ENCODE results near the gene PCNX2. TPM values are rescaled to one million over a fixed set of nuclear protein-coding genes. Genes with fewer than 3 reads are reported as not detected.

PCNX2 gene
- total RNA-seq, 1 donor from 2014 or later: 29.5 TPM

GRCh38 chr1:233097959-233098580 lies 197.5 kb downstream of the PCNX2 start:
- H3K27me3 ChIP-seq (ENCODE audit: control insufficient read depth, insufficient read depth, low read length): no peaks in the 10 kb centered on the region
- H3K4me3 ChIP-seq (ENCODE audit: low read depth, low read length): no peak overlapping the region
- TF ChIP-seq, protein P1, sequence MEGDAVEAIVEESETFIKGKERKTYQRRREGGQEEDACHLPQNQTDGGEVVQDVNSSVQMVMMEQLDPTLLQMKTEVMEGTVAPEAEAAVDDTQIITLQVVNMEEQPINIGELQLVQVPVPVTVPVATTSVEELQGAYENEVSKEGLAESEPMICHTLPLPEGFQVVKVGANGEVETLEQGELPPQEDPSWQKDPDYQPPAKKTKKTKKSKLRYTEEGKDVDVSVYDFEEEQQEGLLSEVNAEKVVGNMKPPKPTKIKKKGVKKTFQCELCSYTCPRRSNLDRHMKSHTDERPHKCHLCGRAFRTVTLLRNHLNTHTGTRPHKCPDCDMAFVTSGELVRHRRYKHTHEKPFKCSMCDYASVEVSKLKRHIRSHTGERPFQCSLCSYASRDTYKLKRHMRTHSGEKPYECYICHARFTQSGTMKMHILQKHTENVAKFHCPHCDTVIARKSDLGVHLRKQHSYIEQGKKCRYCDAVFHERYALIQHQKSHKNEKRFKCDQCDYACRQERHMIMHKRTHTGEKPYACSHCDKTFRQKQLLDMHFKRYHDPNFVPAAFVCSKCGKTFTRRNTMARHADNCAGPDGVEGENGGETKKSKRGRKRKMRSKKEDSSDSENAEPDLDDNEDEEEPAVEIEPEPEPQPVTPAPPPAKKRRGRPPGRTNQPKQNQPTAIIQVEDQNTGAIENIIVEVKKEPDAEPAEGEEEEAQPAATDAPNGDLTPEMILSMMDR (IDR thresholded peaks at IDR 0.05; ENCODE audit: insufficient read depth, low read length, poor library complexity, severe bottlenecking): no peak
- H3K36me3 ChIP-seq (ENCODE audit: control insufficient read depth, insufficient read depth, low read length): no peaks in the 10 kb centered on the region
- DNase-seq (ENCODE audit: low read depth): no peak

GRCh38 chr1:233097546-233097945 lies 198.0 kb downstream of the PCNX2 start:
- no peak overlapping the region for H3K4me3 ChIP-seq (ENCODE audit: low read depth, low read length)
- no peak for DNase-seq (ENCODE audit: low read depth)
- TF ChIP-seq, protein P1 (IDR thresholded peaks at IDR 0.05; ENCODE audit: insufficient read depth, low read length, poor library complexity, severe bottlenecking): no peak
- H3K27me3 ChIP-seq (ENCODE audit: control insufficient read depth, insufficient read depth, low read length): no peaks in the 10 kb centered on the region
- no peaks in the 10 kb centered on the region for H3K36me3 ChIP-seq (ENCODE audit: control insufficient read depth, insufficient read depth, low read length)

GRCh38 chr1:233094691-233095090 lies 200.8 kb downstream of the PCNX2 start:
- H3K36me3 ChIP-seq (ENCODE audit: control insufficient read depth, insufficient read depth, low read length): no peaks in the 10 kb centered on the region
- no peak overlapping the region for H3K4me3 ChIP-seq (ENCODE audit: low read depth, low read length)
- no peaks in the 10 kb centered on the region for H3K27me3 ChIP-seq (ENCODE audit: control insufficient read depth, insufficient read depth, low read length)
- TF ChIP-seq, protein P1 (IDR thresholded peaks at IDR 0.05; ENCODE audit: insufficient read depth, low read length, poor library complexity, severe bottlenecking): no peak
- no peak for DNase-seq (ENCODE audit: low read depth)

DNA sequence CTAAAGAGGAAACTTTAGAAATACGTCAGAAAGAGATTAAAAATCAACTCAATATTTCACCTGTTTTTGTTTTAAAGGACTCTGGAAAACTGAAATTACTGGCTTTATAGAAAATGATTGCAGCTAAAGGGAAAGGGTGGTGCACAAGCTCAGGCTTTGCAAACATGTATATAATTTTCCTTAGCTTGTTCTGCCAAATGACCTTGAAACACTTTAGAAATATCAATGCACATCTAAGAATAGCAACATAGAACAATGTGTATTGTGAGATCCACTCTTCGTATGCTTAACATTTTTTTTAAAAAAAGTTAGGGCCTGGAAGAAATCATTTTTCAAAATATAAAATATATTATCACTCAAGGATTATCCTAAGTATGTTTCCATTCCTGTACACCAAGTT lies 201.3 kb downstream of the PCNX2 start:
- no peak for DNase-seq (ENCODE audit: low read depth)
- TF ChIP-seq, protein P1 (IDR thresholded peaks at IDR 0.05; ENCODE audit: insufficient read depth, low read length, poor library complexity, severe bottlenecking): no peak
- H3K27me3 ChIP-seq (ENCODE audit: control insufficient read depth, insufficient read depth, low read length): no peaks in the 10 kb centered on the region
- H3K36me3 ChIP-seq (ENCODE audit: control insufficient read depth, insufficient read depth, low read length): no peaks in the 10 kb centered on the region
- no peak overlapping the region for H3K4me3 ChIP-seq (ENCODE audit: low read depth, low read length)

GRCh38 chr1:233090746-233091494 lies 204.6 kb downstream of the PCNX2 start:
- H3K27me3 ChIP-seq (ENCODE audit: control insufficient read depth, insufficient read depth, low read length): no peaks in the 10 kb centered on the region
- TF ChIP-seq, protein P1 (IDR thresholded peaks at IDR 0.05; ENCODE audit: insufficient read depth, low read length, poor library complexity, severe bottlenecking): no peak
- no peaks in the 10 kb centered on the region for H3K36me3 ChIP-seq (ENCODE audit: control insufficient read depth, insufficient read depth, low read length)
- DNase-seq (ENCODE audit: low read depth): no peak
- no peak overlapping the region for H3K4me3 ChIP-seq (ENCODE audit: low read depth, low read length)
